GM18867 (cell line): ENCODE measurements around the gene PLCH1.

Experiments
- ATAC-seq: cut with Tn5 transposase; IDR thresholded peaks from one replicate; pipeline ENCODE4 v1.9.1; 2021; ENCODE audit warnings: mild to moderate bottlenecking, moderate library complexity; ENCODE audit not compliant: unreplicated experiment

The PLCH1 gene

DNA sequence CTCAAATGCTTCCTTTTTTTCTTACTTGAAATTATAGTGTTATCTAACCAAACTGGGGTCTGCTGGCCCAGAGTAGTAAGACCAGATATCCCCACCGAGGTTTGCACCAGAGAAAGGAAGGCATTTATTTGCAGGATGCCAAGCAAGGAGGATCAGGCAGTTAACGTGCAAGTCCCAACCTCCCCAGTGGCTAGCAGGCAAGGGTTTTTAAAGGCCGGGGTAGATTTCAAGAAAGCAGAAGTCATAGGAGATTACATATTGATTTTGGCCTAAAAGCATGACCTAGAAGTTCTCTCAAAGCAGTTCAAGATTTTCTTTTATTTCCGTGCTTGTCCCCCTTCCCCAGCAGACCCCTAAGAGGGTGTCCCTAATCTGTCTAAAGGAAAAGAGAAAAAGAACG is 418.6 kb downstream of the PLCH1 start:
- ATAC-seq = no peak
